GM13977 (cell line): ENCODE data around the gene GALNT15.

ENCODE experiments used
- DNase-seq: peaks from one replicate; pipeline ENCODE4 v3.0.0; 2012; ENCODE audit warnings: low spot score
- in situ Hi-C: fragments of 300-500 bp; cut with MboI; formaldehyde crosslinking; loops from one replicate; pipeline ENCODE4 v1.12.0; 2022; ENCODE audit warnings: low sequenced_read_pairs, low pct_unique_long_range_greater_than_20kb, mixed read lengths, inconsistent platforms; ENCODE audit not compliant: unreplicated experiment
- TF ChIP-seq, protein P1 (sequence below): IDR thresholded peaks from 2 replicates; pipeline ENCODE4 v1.5.1; 2012; ENCODE audit warnings: mild to moderate bottlenecking, control low read depth; ENCODE audit not compliant: insufficient read depth; ENCODE audit errors: extremely low read depth, missing control alignments

The GALNT15 gene

DNA sequence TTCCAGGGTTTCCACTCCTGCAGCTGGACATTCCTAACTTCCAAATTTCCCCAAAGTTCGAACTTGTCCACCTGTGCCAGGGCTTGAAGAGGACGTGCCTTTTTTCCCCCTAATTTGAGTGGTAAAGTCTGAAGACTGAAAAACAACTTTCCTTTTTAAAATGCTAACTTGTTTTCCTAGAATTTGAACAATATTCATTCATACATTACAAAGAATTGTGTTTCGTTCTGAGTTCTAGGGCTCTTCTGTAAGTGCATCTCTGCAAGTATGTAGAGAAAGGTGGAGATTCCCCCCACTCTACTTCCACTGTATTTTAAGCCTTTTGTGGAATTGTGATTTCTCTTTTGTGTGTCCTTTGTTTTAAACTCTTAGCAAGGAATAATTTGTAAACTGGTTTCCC, 80.8 kb downstream of the GALNT15 start:
- TF ChIP-seq, protein P1, sequence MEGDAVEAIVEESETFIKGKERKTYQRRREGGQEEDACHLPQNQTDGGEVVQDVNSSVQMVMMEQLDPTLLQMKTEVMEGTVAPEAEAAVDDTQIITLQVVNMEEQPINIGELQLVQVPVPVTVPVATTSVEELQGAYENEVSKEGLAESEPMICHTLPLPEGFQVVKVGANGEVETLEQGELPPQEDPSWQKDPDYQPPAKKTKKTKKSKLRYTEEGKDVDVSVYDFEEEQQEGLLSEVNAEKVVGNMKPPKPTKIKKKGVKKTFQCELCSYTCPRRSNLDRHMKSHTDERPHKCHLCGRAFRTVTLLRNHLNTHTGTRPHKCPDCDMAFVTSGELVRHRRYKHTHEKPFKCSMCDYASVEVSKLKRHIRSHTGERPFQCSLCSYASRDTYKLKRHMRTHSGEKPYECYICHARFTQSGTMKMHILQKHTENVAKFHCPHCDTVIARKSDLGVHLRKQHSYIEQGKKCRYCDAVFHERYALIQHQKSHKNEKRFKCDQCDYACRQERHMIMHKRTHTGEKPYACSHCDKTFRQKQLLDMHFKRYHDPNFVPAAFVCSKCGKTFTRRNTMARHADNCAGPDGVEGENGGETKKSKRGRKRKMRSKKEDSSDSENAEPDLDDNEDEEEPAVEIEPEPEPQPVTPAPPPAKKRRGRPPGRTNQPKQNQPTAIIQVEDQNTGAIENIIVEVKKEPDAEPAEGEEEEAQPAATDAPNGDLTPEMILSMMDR, result no peak
- in situ Hi-C loops, result no loop called here
- DNase-seq, result no peak

- TF ChIP-seq, protein P1, result no peak
- no peak for DNase-seq
- in situ Hi-C loops, result no loop called here
Observed at GRCh38 chr3:16255726-16256125, 81.2 kb downstream of the GALNT15 start.

- in situ Hi-C loops, result no loop called here
- no peak for DNase-seq
- TF ChIP-seq, protein P1, result no peak
Observed at GRCh38 chr3:16257309-16257708, 82.8 kb downstream of the GALNT15 start.

DNA sequence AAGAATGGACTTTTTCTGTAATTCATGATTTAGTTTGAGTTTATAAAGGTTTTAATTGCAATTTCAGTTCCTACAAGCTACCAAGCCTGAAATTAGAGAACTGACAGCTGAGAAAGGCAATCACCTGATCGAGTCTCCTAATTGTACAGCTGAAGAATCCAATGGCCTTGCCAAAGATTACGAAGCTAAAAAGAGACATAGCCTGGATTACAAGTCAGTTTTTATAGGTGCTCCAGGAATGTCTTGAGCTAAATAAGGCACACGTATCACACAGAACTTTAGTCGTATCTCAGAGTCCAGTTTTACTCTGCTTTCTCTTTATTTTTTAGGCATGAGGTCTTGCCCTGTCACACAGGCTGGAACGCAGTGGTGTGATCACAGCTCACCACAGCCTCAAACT, 83.7 kb downstream of the GALNT15 start:
- in situ Hi-C loops, result no loop called here
- TF ChIP-seq, protein P1, result no peak
- DNase-seq, result no peak

DNA sequence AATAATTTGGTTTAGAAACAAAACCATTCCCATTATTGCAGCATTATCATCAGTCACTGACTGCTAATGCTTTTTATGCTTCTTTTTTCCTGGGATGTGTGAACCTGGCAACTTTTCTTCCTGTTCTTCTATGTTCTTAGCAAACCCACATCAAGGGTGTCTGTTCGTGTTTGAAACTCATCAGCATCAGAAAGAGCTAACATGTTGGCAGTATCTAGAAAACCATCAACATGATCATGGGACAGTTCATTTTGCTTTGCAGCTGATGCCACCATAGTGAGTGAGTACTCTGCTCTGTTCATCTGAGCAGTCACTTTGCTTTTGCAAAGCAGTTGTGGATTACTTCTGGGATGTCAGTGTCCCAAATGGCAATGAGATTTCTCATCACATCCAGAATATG, 84.4 kb downstream of the GALNT15 start:
- DNase-seq, result no peak
- TF ChIP-seq, protein P1, result no peak
- in situ Hi-C loops, result no loop called here

DNA sequence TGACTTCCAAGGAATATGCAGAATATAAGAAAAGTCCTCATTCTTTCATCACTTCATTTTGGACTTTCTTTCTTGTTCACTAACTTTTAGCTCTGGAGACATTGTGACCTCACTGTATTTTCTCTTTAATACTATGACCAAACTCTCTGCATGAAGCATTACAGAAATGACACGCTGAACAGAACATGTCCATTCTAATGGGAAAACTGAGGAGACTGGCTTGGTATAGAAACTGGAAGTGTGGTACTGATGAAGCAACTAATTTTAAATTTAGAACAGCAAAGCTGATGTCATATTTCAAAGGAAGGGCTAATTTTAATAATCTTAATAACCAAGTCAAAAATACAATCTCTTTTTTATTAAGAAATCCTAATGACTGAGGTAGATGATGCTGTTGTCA, 85.6 kb downstream of the GALNT15 start:
- in situ Hi-C loops, result no loop called here
- DNase-seq, result no peak
- TF ChIP-seq, protein P1, result no peak

- TF ChIP-seq, protein P1, result no peak
- DNase-seq, result no peak
- in situ Hi-C loops, result no loop called here
Observed at GRCh38 chr3:16262174-16262573, 87.7 kb downstream of the GALNT15 start.
